DND-41 (cell line): ENCODE results near the gene ACOXL.

Experiments
- EZH2 ChIP-seq: IDR thresholded peaks from 3 replicates; pipeline ENCODE4 v1.6.1; 2012; ENCODE audit warnings: borderline replicate concordance, low read depth, mild to moderate bottlenecking, moderate library complexity, low read length, inconsistent platforms; ENCODE audit not compliant: severe bottlenecking
- TF ChIP-seq, protein P1 (sequence below): IDR thresholded peaks from 2 replicates; pipeline ENCODE4 v1.5.1; 2012; ENCODE audit warnings: borderline replicate concordance, low read length, moderate library complexity, mild to moderate bottlenecking; ENCODE audit not compliant: poor library complexity, severe bottlenecking; ENCODE audit errors: extremely low read depth

DNA sequence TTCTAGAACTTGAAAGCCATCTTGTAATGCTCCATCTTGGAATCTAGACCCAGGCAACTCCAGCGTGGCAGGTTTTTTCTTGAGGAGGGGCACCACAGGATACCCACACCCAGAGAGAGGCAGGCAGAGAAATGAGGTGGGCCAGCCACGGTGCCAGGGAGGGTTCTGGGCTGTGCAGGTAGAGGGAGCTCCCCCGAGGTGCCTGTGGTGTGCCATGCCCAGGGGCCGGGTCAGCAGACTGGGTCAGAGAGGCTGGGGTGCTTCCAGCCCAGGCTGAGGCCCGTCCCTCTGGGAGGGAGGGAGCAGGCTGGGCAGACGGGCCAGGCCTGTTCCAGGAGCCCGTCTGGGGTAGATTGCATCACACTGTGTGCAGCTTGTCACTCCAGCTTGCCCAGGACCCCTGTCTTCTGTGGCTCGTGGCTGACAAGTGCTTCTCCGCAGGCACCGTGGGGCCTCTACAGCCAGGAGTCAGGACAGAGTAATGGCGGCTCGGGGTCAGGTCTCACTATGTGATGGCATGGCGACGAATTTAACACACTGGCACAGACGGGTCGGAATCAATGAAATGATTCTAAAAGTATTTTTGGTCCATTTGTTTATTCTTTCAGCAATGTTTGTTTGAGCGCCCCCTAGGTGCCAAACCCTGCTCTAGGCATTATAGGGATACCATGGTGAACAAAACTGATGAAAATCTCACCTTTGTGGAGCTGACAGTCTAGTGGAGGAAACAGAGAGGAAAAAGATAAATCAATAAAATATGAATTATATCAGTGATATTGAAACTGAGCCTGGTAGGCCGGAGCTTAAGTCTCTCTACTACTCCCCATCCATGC, 144.0 kb downstream of the ACOXL start:
- TF ChIP-seq, protein P1, sequence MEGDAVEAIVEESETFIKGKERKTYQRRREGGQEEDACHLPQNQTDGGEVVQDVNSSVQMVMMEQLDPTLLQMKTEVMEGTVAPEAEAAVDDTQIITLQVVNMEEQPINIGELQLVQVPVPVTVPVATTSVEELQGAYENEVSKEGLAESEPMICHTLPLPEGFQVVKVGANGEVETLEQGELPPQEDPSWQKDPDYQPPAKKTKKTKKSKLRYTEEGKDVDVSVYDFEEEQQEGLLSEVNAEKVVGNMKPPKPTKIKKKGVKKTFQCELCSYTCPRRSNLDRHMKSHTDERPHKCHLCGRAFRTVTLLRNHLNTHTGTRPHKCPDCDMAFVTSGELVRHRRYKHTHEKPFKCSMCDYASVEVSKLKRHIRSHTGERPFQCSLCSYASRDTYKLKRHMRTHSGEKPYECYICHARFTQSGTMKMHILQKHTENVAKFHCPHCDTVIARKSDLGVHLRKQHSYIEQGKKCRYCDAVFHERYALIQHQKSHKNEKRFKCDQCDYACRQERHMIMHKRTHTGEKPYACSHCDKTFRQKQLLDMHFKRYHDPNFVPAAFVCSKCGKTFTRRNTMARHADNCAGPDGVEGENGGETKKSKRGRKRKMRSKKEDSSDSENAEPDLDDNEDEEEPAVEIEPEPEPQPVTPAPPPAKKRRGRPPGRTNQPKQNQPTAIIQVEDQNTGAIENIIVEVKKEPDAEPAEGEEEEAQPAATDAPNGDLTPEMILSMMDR: peak; percentile 59
- TF ChIP-seq EZH2: no peak
